GM12864 (cell line): ENCODE measurements around the gene ACOX1.

Source experiments
- DNase-seq: peaks from one replicate; pipeline ENCODE4 v3.0.0-alpha.2; 2011; ENCODE audit warnings: low read depth
- H3K4me3 ChIP-seq: 2 replicates; pipeline ENCODE4 v1.5.1; 2011; ENCODE audit warnings: mild to moderate bottlenecking, low read depth, low read length, control low read depth
- TF ChIP-seq, protein P1 (sequence below): IDR thresholded peaks from 2 replicates; pipeline ENCODE4 v1.5.1; 2011; ENCODE audit warnings: low read depth, mild to moderate bottlenecking, moderate library complexity, low read length, control low read depth, inconsistent platforms; ENCODE audit errors: missing control alignments

The ACOX1 gene

GRCh38 chr17:76022973-76023899 lies 44.3 kb upstream of the ACOX1 start:
- TF ChIP-seq, protein P1, sequence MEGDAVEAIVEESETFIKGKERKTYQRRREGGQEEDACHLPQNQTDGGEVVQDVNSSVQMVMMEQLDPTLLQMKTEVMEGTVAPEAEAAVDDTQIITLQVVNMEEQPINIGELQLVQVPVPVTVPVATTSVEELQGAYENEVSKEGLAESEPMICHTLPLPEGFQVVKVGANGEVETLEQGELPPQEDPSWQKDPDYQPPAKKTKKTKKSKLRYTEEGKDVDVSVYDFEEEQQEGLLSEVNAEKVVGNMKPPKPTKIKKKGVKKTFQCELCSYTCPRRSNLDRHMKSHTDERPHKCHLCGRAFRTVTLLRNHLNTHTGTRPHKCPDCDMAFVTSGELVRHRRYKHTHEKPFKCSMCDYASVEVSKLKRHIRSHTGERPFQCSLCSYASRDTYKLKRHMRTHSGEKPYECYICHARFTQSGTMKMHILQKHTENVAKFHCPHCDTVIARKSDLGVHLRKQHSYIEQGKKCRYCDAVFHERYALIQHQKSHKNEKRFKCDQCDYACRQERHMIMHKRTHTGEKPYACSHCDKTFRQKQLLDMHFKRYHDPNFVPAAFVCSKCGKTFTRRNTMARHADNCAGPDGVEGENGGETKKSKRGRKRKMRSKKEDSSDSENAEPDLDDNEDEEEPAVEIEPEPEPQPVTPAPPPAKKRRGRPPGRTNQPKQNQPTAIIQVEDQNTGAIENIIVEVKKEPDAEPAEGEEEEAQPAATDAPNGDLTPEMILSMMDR, result no peak
- no peak overlapping the region for H3K4me3 ChIP-seq

DNA sequence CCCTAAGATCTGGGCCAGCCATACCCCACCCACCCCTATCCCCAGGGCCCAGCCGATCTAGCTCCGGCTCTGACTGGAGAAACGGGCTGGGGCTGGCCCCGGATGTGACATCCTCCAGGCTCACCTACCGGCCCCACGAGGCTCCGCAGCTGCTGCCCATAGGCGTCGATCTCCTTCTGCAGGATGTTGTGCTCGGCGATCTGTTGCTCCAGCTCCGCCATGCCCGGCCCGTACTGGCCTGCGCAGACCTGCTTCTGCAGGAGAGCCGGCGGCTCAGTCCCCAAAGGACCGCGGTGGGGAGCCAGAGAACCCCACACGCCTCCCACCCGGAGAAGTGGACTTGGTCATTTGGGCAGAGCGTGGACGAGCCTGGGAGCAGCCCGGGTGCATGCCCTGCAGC lies 43.3 kb upstream of the ACOX1 start:
- H3K4me3 ChIP-seq, result no peak overlapping the region
- TF ChIP-seq, protein P1, result no peak
- no peak for DNase-seq

More at GRCh38 chr17:76022973-76023899, 44.3 kb upstream of the ACOX1 start:
- DNase-seq, result no peak

GRCh38 chr17:76019833-76020467 lies 41.0 kb upstream of the ACOX1 start:
- TF ChIP-seq, protein P1, result no peak
- no peak for DNase-seq
- H3K4me3 ChIP-seq, result no peak overlapping the region

- DNase-seq, result no peak
- TF ChIP-seq, protein P1, result no peak
- H3K4me3 ChIP-seq, result no peak overlapping the region
Measured at GRCh38 chr17:76018801-76019200, 39.8 kb upstream of the ACOX1 start.

DNA sequence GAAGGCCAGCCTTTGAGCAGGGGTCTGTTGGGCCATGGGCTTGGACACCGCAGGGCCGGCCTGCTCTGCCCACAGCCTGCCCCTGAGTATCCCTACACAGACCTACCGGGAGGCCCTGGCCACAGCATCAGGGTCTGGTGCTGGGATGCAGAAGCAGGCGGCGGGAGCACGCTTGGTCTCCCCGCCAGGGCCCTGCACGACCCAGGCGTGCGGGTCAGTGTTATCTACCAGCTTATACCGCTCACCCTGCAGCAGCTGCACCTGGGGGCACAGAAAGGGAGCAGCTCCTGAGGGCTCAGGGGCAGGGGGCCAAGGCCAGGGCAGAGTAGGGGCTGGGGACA lies 39.3 kb upstream of the ACOX1 start:
- H3K4me3 ChIP-seq, result no peak overlapping the region
- TF ChIP-seq, protein P1, result no peak
- DNase-seq, result no peak

DNA sequence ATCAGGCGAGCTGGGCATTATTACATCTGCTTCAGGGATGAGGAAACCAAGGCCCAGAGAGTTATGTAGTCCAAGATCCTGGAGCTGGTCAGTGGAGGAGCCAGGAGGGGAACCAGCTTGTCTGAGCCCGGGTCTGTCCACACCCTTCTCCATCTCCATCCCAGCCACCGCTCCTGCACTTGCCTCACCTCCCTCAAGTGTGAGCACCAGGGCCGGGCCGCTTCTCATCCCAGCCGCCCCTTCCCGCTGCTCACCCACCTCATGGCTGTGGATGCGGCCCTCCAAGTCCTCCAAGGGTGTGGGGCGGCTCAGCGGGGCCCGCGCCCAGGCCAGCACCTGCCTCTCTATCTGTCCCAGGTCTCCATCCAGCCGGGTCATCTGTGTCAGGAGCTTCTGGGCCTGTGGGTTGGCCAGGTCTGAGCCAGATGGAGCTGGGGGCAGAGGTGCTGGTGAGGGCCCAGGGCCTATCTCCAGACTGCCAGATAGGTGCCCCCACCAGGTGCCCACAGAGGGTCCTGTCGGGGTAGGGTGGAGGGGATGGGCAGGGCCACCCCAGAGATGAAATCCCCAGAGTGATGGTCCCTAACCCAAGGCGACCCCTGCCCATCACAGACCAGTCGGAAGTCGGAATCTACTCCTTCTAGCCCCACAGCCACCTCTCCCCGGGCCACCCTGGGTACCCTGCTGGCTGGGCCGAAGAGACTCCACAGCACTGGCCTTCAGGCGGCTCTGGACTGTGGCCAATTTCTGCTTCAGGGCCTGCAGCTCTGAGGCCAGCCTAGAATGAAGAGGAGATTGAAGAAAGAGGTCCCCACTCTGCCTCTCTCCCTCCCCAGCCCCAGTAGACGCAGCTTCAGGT lies 38.7 kb upstream of the ACOX1 start:
- no peak for DNase-seq
- no peak overlapping the region for H3K4me3 ChIP-seq
- TF ChIP-seq, protein P1, result no peak
